MCF 10A (cell line): ENCODE data around the gene PLEKHA4. TPM values are rescaled to one million over a fixed set of nuclear protein-coding genes. Genes with fewer than 3 reads are reported as not detected.

Experiments used
- BruUV-seq: library from RNA; stranded (reverse); fragments of 400-500 nt; replicated peaks from 2 replicates; lab custom pipeline; 2021; lab: Mats Ljungman, UMichigan
- CTCF ChIA-PET: fragments of 300-600 bp; sonication (Branson Sonifier 250); formaldehyde crosslinking; extraction: SDS; loops from one replicate; lab custom pipeline; 2021; ENCODE audit warnings: antibody characterized with exemption, inconsistent platforms; lab: Yijun Ruan, JAX
- POLR2A ChIA-PET: fragments of 300-600, 350-650 bp; sonication (Branson Sonifier 250); formaldehyde crosslinking; extraction: SDS; loops from one replicate; lab custom pipeline; 2020; ENCODE audit warnings: antibody characterized with exemption, inconsistent platforms; lab: Yijun Ruan, JAX
- DNase-seq: peaks from one replicate; pipeline ENCODE4 v3.0.0-alpha.2; 2018; ENCODE audit not compliant: unreplicated experiment
- H3K27ac Mint-ChIP-seq: one replicate; pipeline ENCODE4 v1.8.0; 2022; ENCODE audit warnings: mild to moderate bottlenecking, low read depth, mixed read lengths; ENCODE audit not compliant: unreplicated experiment
- H3K27me3 Mint-ChIP-seq: one replicate; pipeline ENCODE4 v1.8.0; 2022; ENCODE audit warnings: mixed read lengths; ENCODE audit not compliant: insufficient read depth, unreplicated experiment
- H3K36me3 Mint-ChIP-seq: one replicate; pipeline ENCODE4 v1.8.0; 2022; ENCODE audit warnings: mild to moderate bottlenecking, moderate library complexity, mixed read lengths; ENCODE audit not compliant: insufficient read depth, unreplicated experiment
- H3K4me1 Mint-ChIP-seq: one replicate; pipeline ENCODE4 v1.8.0; 2022; ENCODE audit warnings: mixed read lengths; ENCODE audit not compliant: insufficient read depth, unreplicated experiment
- H3K4me3 Mint-ChIP-seq: one replicate; pipeline ENCODE4 v1.8.0; 2022; ENCODE audit warnings: mild to moderate bottlenecking, moderate library complexity, mixed read lengths; ENCODE audit not compliant: unreplicated experiment
- H3K9me3 Mint-ChIP-seq: one replicate; pipeline ENCODE4 v1.8.0; 2022; ENCODE audit warnings: mixed read lengths; ENCODE audit not compliant: unreplicated experiment
- CTCF ChIP-seq: fragments of 200-600 bp; IDR thresholded peaks from one replicate; pipeline ENCODE4 v1.8.0; 2022; ENCODE audit warnings: antibody characterized with exemption, mild to moderate bottlenecking; ENCODE audit not compliant: unreplicated experiment
- intact Hi-C: fragments of 100-400 bp; cut with micrococcal nuclease; formaldehyde crosslinking; loops from 2 replicates; pipeline ENCODE4 v1.14.1; 2022
- total RNA-seq: library from RNA; stranded (reverse); gene quantifications from 2 replicates; pipeline ENCODE4 v1.2.3, GENCODE V29; 2022

The PLEKHA4 gene
- total RNA-seq, 1 experiment from 2014 or later: 11.9 TPM

DNA sequence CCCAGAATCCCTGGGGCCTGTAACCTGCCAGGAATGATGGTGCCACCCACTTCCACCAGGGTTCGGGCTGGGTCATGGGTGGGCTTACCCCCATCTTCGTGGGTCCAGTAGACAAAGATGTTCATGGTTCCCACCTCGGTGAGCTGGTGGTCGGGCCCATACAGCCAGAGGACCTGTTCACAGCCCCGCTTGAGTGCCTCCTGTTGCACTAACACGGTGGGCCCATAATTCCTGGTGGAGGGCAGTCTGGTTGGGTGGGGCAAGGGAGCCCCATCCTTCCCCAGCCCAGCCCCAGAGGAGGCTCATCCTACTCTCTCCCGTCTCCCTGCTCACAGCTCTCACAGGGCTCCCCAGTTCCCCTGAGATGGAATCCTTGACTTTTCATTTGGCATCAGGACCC, 71.3 kb downstream of the PLEKHA4 start:
- Mint-ChIP-seq H3K27ac (no peak overlapping the region), H3K9me3 (no peaks in the 10 kb centered on the region), H3K27me3 (no peaks in the 10 kb centered on the region), H3K4me3 (no peak overlapping the region), H3K4me1 (peaks cover 6% of the 10 kb centered on the region), H3K36me3 (peaks cover 11% of the 10 kb centered on the region)
- POLR2A ChIA-PET: no interaction called here
- no peak for DNase-seq
- CTCF ChIA-PET: interaction anchor here (11.9 kb wide), 1 partner anchor 44 kb away, joined by 337 read pairs; the partner anchor contains the start of gene HSD17B14
- intact Hi-C loops: no loop called here
- TF ChIP-seq CTCF: no peak
- no TSS peak for BruUV-seq

DNA sequence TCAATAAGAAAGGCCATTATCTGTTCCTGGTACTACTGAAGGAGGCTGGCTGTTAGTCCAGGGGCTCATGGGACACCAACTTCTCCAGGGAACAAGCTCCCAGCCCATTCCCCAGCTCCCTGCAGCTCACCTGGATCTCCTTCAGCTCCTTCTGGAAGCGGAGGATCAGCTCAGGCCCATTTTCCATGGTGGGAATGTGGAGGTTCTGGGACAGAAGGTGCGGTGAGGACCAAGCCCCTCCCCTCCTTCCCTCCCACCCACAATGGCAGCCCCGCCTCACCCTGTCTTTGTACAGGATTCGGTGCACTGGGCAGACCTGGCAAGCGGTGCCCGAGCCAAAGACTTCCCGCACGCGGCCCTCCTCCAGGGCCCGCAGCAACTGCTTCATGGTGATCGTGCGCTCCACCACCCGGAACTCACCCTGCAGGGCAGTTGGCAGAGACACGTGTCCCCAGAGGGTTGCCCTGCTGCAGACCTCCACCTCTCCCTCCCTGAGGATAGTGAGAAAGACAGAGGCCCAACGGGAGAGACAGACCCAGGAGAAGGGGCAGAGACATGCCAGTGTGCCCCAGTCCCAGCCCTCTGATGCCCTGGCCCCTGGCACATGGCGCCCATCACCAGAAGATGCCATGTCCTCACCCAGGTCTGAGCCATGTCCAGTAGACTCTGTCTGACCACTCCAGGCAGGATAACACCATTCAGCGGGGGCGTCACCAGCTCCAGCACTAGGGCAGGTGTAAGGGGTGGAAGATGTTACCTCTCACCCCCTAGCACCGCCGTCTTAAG, 71.9 kb downstream of the PLEKHA4 start:
- Mint-ChIP-seq H3K4me1 (peaks cover 6% of the 10 kb centered on the region), H3K27me3 (no peaks in the 10 kb centered on the region), H3K27ac (no peak overlapping the region), H3K4me3 (no peak overlapping the region), H3K9me3 (no peaks in the 10 kb centered on the region), H3K36me3 (peaks cover 11% of the 10 kb centered on the region)
- no peak for DNase-seq
- BruUV-seq: no TSS peak
- POLR2A ChIA-PET: interaction anchor here (1.0 to 3.4 kb wide), 2 partner anchors 14 to 151 kb away, joined by 3 to 32 read pairs; partner anchors contain the start of genes BCAT2 and CA11
- intact Hi-C loops: no loop called here
- TF ChIP-seq CTCF: no peak
- CTCF ChIA-PET: interaction anchor here (0.6 to 11.9 kb wide), 10 partner anchors 8 to 406 kb away, joined by 3 to 337 read pairs (median 6); partner anchors contain the start of gene HSD17B14

DNA sequence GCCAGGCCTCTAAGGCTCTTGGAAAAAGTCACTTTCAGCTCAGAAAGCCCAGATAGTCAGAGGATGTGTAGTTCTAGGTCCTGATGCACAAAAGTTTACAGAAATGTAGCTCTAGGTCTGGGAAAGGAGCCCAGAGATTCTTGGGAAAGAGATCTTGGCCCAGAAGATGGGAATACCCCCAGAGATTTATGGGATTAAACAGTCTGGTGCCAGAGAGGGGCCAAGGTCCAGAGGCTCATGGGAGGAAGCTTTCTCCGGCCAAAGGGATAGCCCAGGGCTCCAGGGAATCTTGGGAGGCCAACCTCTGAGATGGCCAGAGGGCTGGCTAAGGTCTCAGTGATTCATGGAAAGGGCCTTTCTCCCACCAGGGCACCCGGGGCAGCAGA, 72.7 kb downstream of the PLEKHA4 start:
- DNase-seq: no peak
- ChIA-PET POLR2A (interaction anchor here (0.7 to 3.4 kb wide), 10 partner anchors 11 to 1074 kb away, joined by 3 to 32 read pairs (median 6); partner anchors contain the start of genes BCAT2, CA11, HSD17B14 and PPP1R15A), CTCF (interaction anchor here (0.5 to 11.9 kb wide), 26 partner anchors 9 to 435 kb away, joined by 3 to 337 read pairs (median 4); partner anchors contain the start of genes BCAT2, CA11 and HSD17B14)
- BruUV-seq: no TSS peak
- Mint-ChIP-seq H3K36me3 (peaks cover 11% of the 10 kb centered on the region), H3K27me3 (no peaks in the 10 kb centered on the region), H3K27ac (peak overlapping the region; percentile 84), H3K9me3 (no peaks in the 10 kb centered on the region), H3K4me3 (no peak overlapping the region), H3K4me1 (peaks cover 6% of the 10 kb centered on the region)
- no peak for TF ChIP-seq CTCF
- intact Hi-C loops: loop anchor here (1.0 to 2.0 kb wide), 2 partner anchors 40 to 175 kb away; no protein-coding TSS in a partner anchor
